IMR-90 (cell line): ENCODE measurements around the gene SYPL1. TPM values are rescaled to one million over a fixed set of nuclear protein-coding genes. Genes with fewer than 3 reads are reported as not detected.
A peak's percentile ranks its signal among the peaks of the same experiment; 100 is the strongest.

Source experiments
- ATAC-seq: fragments of 200-7000 bp; cut with Tn5 transposase; 2 replicates; pipeline ENCODE4 v1.9.1; 2020; ENCODE audit warnings: low read depth, mild to moderate bottlenecking, moderate library complexity
- BruUV-seq: library from RNA; stranded (reverse); fragments of 400-500 nt; replicated peaks from 2 replicates; lab custom pipeline; 2021; lab: Mats Ljungman, UMichigan
- CTCF ChIA-PET: fragments of 300-600 bp; formaldehyde crosslinking; extraction: SDS; loops from one replicate; lab custom pipeline; 2021; ENCODE audit warnings: antibody characterized with exemption; lab: Yijun Ruan, JAX
- POLR2A ChIA-PET: fragments of 300-600 bp; sonication (Branson Sonifier 250); formaldehyde crosslinking; loops from one replicate; lab custom pipeline; 2022; ENCODE audit warnings: antibody characterized with exemption; ENCODE audit not compliant: unreplicated experiment; lab: Charles Lee
- DNase-seq: peaks from one replicate; pipeline ENCODE4 v3.0.0; 2013
- H2AFZ ChIP-seq: replicated peaks from 2 replicates; pipeline ENCODE3; 2013; ENCODE audit warnings: low read length, mild to moderate bottlenecking; ENCODE audit not compliant: poor library complexity
- H2AK5ac ChIP-seq: 2 replicates; pipeline ENCODE4 v1.6.1; 2013; ENCODE audit warnings: low read depth, low read length, inconsistent platforms
- H2AK9ac ChIP-seq: replicated peaks from 2 replicates; pipeline ENCODE3; 2013; ENCODE audit warnings: mild to moderate bottlenecking, low read depth, low read length, moderate library complexity; ENCODE audit not compliant: poor library complexity
- H2BK120ac ChIP-seq: 2 replicates; pipeline ENCODE4 v1.6.1; 2013; ENCODE audit warnings: low read depth, low read length, inconsistent platforms
- H2BK15ac ChIP-seq: 3 replicates; pipeline ENCODE4 v1.6.1; 2013; ENCODE audit warnings: low read depth, low read length, inconsistent platforms
- H2BK20ac ChIP-seq: 2 replicates; pipeline ENCODE4 v1.6.1; 2013; ENCODE audit warnings: low read depth, mild to moderate bottlenecking, inconsistent platforms, low read length, moderate library complexity
- H2BK5ac ChIP-seq: 2 replicates; pipeline ENCODE4 v1.6.1; 2013; ENCODE audit warnings: mild to moderate bottlenecking, low read depth, low read length, inconsistent platforms; ENCODE audit not compliant: poor library complexity, severe bottlenecking
- H3K14ac ChIP-seq: replicated peaks from 2 replicates; pipeline ENCODE4 v1.6.1; 2013; ENCODE audit warnings: low read depth, low read length, inconsistent platforms
- H3K18ac ChIP-seq: 2 replicates; pipeline ENCODE4 v1.6.1; 2013; ENCODE audit warnings: low read depth, low read length, control low read depth
- H3K23ac ChIP-seq: 2 replicates; pipeline ENCODE4 v1.6.1; 2013; ENCODE audit warnings: low read depth, low read length, inconsistent platforms
- H3K27ac ChIP-seq: 2 replicates; pipeline ENCODE4 v1.5.1; 2013; ENCODE audit warnings: mild to moderate bottlenecking, control low read depth, low read length; ENCODE audit not compliant: insufficient read depth
- H3K27me3 ChIP-seq: 2 replicates; pipeline ENCODE4 v1.6.1; 2013; ENCODE audit warnings: low read length; ENCODE audit not compliant: control insufficient read depth, insufficient read depth
- H3K36me3 ChIP-seq: 2 replicates; pipeline ENCODE4 v1.6.1; 2013; ENCODE audit warnings: low read length, mixed read lengths; ENCODE audit not compliant: control insufficient read depth, insufficient read depth
- H3K4ac ChIP-seq: 2 replicates; pipeline ENCODE4 v1.6.1; 2013; ENCODE audit warnings: low read depth, low read length, inconsistent platforms
- H3K4me1 ChIP-seq: 2 replicates; pipeline ENCODE4 v1.6.1; 2013; ENCODE audit warnings: low read length, mixed read lengths; ENCODE audit not compliant: control insufficient read depth, insufficient read depth
- H3K4me2 ChIP-seq: 2 replicates; pipeline ENCODE4 v1.6.1; 2013; ENCODE audit warnings: low read depth, mild to moderate bottlenecking, control low read depth, low read length, moderate library complexity
- H3K4me3 ChIP-seq: 2 replicates; pipeline ENCODE4 v1.5.1; 2013; ENCODE audit warnings: low read depth, mild to moderate bottlenecking, control low read depth, low read length, moderate library complexity; ENCODE audit not compliant: insufficient read depth
- H3K56ac ChIP-seq: 2 replicates; pipeline ENCODE4 v1.6.1; 2013; ENCODE audit warnings: low read length, inconsistent platforms; ENCODE audit not compliant: insufficient read depth; ENCODE audit errors: extremely low read depth
- H3K79me1 ChIP-seq, 2 experiments: 2 replicates each; pipeline ENCODE4 v1.6.1; 2013; ENCODE audit warnings: low read length in 2 of 2, inconsistent platforms in 1 of 2, low read depth in 1 of 2
- H3K9ac ChIP-seq: 2 replicates; pipeline ENCODE4 v1.6.1; 2013; ENCODE audit warnings: low read depth, low read length, control low read depth
- H3K9me1 ChIP-seq: 2 replicates; pipeline ENCODE4 v1.6.1; 2013; ENCODE audit warnings: low read length, inconsistent platforms; ENCODE audit not compliant: insufficient read depth
- H3K9me3 ChIP-seq: 2 replicates; pipeline ENCODE4 v1.6.1; 2013; ENCODE audit warnings: low read length; ENCODE audit not compliant: control insufficient read depth, insufficient read depth
- H4K20me1 ChIP-seq: 2 replicates; pipeline ENCODE4 v1.6.1; 2013; ENCODE audit warnings: low read length, inconsistent platforms; ENCODE audit not compliant: insufficient read depth
- H4K5ac ChIP-seq: 2 replicates; pipeline ENCODE4 v1.6.1; 2013; ENCODE audit warnings: mild to moderate bottlenecking, low read depth, low read length, control low read depth
- H4K8ac ChIP-seq, 2 experiments: 2 replicates each; pipeline ENCODE4 v1.6.1; 2013; ENCODE audit warnings: low read depth in 2 of 2, low read length in 2 of 2, control low read depth in 1 of 2, inconsistent platforms in 1 of 2
- H4K91ac ChIP-seq: 2 replicates; pipeline ENCODE4 v1.6.1; 2013; ENCODE audit warnings: low read depth, low read length, inconsistent platforms; ENCODE audit not compliant: insufficient read depth
- BHLHE40 ChIP-seq: fragments of 150-350 bp; IDR thresholded peaks from 2 replicates; pipeline ENCODE4 v1.6.1; 2016; ENCODE audit warnings: mild to moderate bottlenecking, low read depth, low read length
- CEBPB ChIP-seq: IDR thresholded peaks from 2 replicates; pipeline ENCODE4 v1.6.1; 2012; ENCODE audit warnings: low read depth, low read length, improper control_type of control experiment
- WGBS, 2 experiments: methylation state at CpG; one replicate each; pipeline versions ENCODE4 v1.1.5 to v1.1.7; 2013; ENCODE audit warnings: missing lambda C conversion rate in 2 of 2; ENCODE audit not compliant: insufficient read length in 1 of 2; ENCODE audit errors: extremely low coverage in 2 of 2; 5-methylcytosine and 5-hydroxymethylcytosine counted together
- dilution Hi-C: fragments of 300-500 bp; cut with HindIII; formaldehyde crosslinking; loops from one replicate; pipeline ENCODE4 v1.14.3; 2018; ENCODE audit warnings: low sequenced_read_pairs; ENCODE audit not compliant: unreplicated experiment
- in situ Hi-C: fragments of 300-500 bp; cut with MboI; formaldehyde crosslinking; loops from 3 replicates; pipeline ENCODE4 v1.14.3; 2019; ENCODE audit warnings: low sequenced_read_pairs, inconsistent platforms, mixed read lengths
- intact Hi-C: fragments of 100-400 bp; cut with micrococcal nuclease; formaldehyde crosslinking; loops from 2 replicates; pipeline ENCODE4 v1.10.0; 2022
- polyA plus RNA-seq, 3 experiments: library from polyadenylated mRNA; depleted of rRNA; stranded (reverse); fragments of >200 nt; gene quantifications; 2 replicates each; pipeline ENCODE4 v1.2.3, GENCODE V29; 2012; ENCODE audit warnings: low replicate concordance in 1 of 3
- total RNA-seq: library from RNA; depleted of rRNA; stranded (reverse); fragments of >200 nt; gene quantifications from 2 replicates; pipeline ENCODE4 v1.2.3, GENCODE V29; 2012

SYPL1 gene
- total and polyA plus RNA-seq, 2 of the 4 experiments (the other 2 are of a cell fraction) = 19.0 to 45.0 TPM

- Histone ChIP-seq H2AK5ac (no peak overlapping the region), H3K9me3 (peaks cover 2% of the 10 kb centered on the region; the same call in 1 of the 2 replicates), H3K4me1 (peaks cover 3% of the 10 kb centered on the region; the same call in 1 of the 2 replicates), H4K20me1 (no peaks in the 10 kb centered on the region), H3K9me1 (peaks cover 3% of the 10 kb centered on the region; the same call in 1 of the 2 replicates), H3K36me3 (no peaks in the 10 kb centered on the region), H4K8ac (no peak overlapping the region), H3K27ac (no peak overlapping the region), H2BK20ac (no peak overlapping the region), H3K23ac (no peak overlapping the region), H3K4ac (no peak overlapping the region), H3K4me3 (no peak overlapping the region), H2BK120ac (no peak overlapping the region), H3K4me2 (no peak overlapping the region; the same call in 1 of the 2 replicates), H2AFZ (no peak overlapping the region), H2BK15ac (no peak overlapping the region), H3K14ac (no peak overlapping the region), H2BK5ac (no peak overlapping the region), H4K91ac (no peak overlapping the region), H2AK9ac (no peak overlapping the region), H3K9ac (no peak overlapping the region), H4K5ac (no peak overlapping the region), H3K56ac (no peak overlapping the region), H3K27me3 (peaks cover 30% of the 10 kb centered on the region), H3K18ac (no peak overlapping the region), H3K79me1 (no peaks in the 10 kb centered on the region)
- no TSS peak for BruUV-seq
- TF ChIP-seq CEBPB (peak; percentile 55), BHLHE40 (no peak)
- dilution Hi-C loops = no loop called here
- ATAC-seq = peak; percentile 53; the same call in 1 of the 2 replicates
- in situ Hi-C loops = loop anchor here (10.0 kb wide), 1 partner anchor 385 kb away; no protein-coding TSS in a partner anchor
- peak; percentile 52 for DNase-seq
- WGBS, 2 experiments = 43% methylated on average over 4 of the region's 8 CpGs; no CpG with 5 or more reads in 1 of the 2 experiments
- ChIA-PET POLR2A (no interaction called here), CTCF (no interaction called here)
- intact Hi-C loops = no loop called here
Observed at GRCh38 chr7:106139265-106140251, 27.4 kb upstream of the SYPL1 start.
